Subcutaneous adipose tissue (tissue), 4 donors: Measurements from ENCODE around the gene PTRH2. TPM values are rescaled to one million over a fixed set of nuclear protein-coding genes. Genes with fewer than 3 reads are reported as not detected.

Experiments used
- CTCF ChIP-seq: fragments of 450-650 bp; IDR thresholded peaks from one replicate; pipeline ENCODE4 v1.5.1; 2016; ENCODE audit warnings: low read depth, mild to moderate bottlenecking, control low read depth, antibody characterized with exemption, moderate library complexity
- total RNA-seq, 4 donors: library from RNA; depleted of rRNA; stranded (reverse); fragments of >200 nt; gene quantifications; one replicate each; pipeline ENCODE4 v1.1.0, GENCODE V29; 2016

The PTRH2 gene
- total RNA-seq, 4 donors from 2014 or later, result 17.3 to 36.7 (median 32.4) TPM

GRCh38 chr17:59651346-59651745, 55.9 kb downstream of the PTRH2 start:
- no peak for TF ChIP-seq CTCF

DNA sequence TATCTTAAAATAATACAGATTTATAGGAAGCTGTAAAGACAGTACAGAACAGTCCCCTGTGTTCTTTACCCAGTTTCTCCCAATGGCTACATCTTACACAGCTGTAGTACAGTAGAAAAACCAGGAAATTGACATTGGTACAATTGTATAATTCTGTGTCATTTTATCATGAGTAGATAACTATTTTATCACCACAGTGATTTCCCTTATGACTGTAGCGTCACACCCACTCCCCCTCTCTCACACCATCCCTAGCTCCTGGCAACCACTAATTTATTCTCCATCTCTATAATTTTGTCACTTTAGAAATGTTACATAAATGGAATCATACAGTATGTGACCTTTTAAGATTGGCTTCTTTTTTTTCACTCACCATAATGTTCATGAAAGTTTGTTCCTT, 56.6 kb downstream of the PTRH2 start:
- TF ChIP-seq CTCF, result no peak

- TF ChIP-seq CTCF, result no peak
These were observed 57.3 kb downstream of the PTRH2 start for GRCh38 chr17:59649886-59650285.

Other genes with a start within 250 kb of the PTRH2 start
- gene DHX40, start 141.8 kb downstream of the PTRH2 start, total RNA-seq, result 10 to 100 TPM; 41.6 to 54.8 (median 49.3) TPM
- gene CLTC, start 87.5 kb downstream of the PTRH2 start, total RNA-seq, result 100 to 1,000 TPM; 141 to 284 (median 237) TPM
- 100 to 1,000 TPM in 3 of 4 donors, 10 to 100 TPM in 1; 94.2 to 332 (median 246) TPM for gene VMP1, start 224 bp upstream of the PTRH2 start, total RNA-seq
- gene TUBD1, start 185.5 kb upstream of the PTRH2 start, total RNA-seq, result 10 to 100 TPM in 2 of 4 donors, 1 to 10 TPM in 2; 5.5 to 13.4 (median 9.7) TPM
- gene RPS6KB1, start 185.7 kb upstream of the PTRH2 start, total RNA-seq, result 10 to 100 TPM; 26.5 to 45.5 (median 35.0) TPM